Calu3 (cell line): ENCODE results near the gene HAUS7. TPM values are rescaled to one million over a fixed set of nuclear protein-coding genes. Genes with fewer than 3 reads are reported as not detected.

Experiments
- BruUV-seq: library from RNA; stranded (reverse); fragments of 400-500 nt; replicated peaks from 2 replicates; lab custom pipeline; 2021; lab: Mats Ljungman, UMichigan
- CTCF ChIA-PET: fragments of 300-600 bp; sonication (Branson Sonifier 250); formaldehyde crosslinking; loops from one replicate; lab custom pipeline; 2022; ENCODE audit warnings: antibody characterized with exemption; lab: Charles Lee
- DNase-seq: peaks from one replicate; pipeline ENCODE4 v3.0.0; 2022
- H3K27ac Mint-ChIP-seq: one replicate; pipeline ENCODE4 v1.8.0; 2022; ENCODE audit warnings: mixed read lengths; ENCODE audit not compliant: unreplicated experiment
- H3K27me3 Mint-ChIP-seq: one replicate; pipeline ENCODE4 v1.8.0; 2022; ENCODE audit warnings: mixed read lengths; ENCODE audit not compliant: unreplicated experiment
- H3K36me3 Mint-ChIP-seq: one replicate; pipeline ENCODE4 v1.8.0; 2022; ENCODE audit warnings: mild to moderate bottlenecking, moderate library complexity, mixed read lengths; ENCODE audit not compliant: insufficient read depth, unreplicated experiment
- H3K4me1 Mint-ChIP-seq: one replicate; pipeline ENCODE4 v1.8.0; 2022; ENCODE audit warnings: mild to moderate bottlenecking, low read depth, mixed read lengths; ENCODE audit not compliant: unreplicated experiment
- H3K4me3 Mint-ChIP-seq: one replicate; pipeline ENCODE4 v1.8.0; 2022; ENCODE audit warnings: mild to moderate bottlenecking, low read depth, moderate library complexity, mixed read lengths; ENCODE audit not compliant: unreplicated experiment
- H3K9me3 Mint-ChIP-seq: one replicate; pipeline ENCODE4 v1.8.0; 2022; ENCODE audit warnings: low read depth, mixed read lengths; ENCODE audit not compliant: unreplicated experiment
- intact Hi-C: fragments of 100-400 bp; cut with micrococcal nuclease; formaldehyde crosslinking; loops from one replicate; pipeline ENCODE4 v1.10.0; 2022; ENCODE audit not compliant: unreplicated experiment
- total RNA-seq: library from RNA; stranded (reverse); gene quantifications from 2 replicates; pipeline ENCODE4 v1.2.3, GENCODE V29; 2022
- TF ChIP-seq, protein P1 (sequence below): fragments of 200-600 bp; IDR thresholded peaks from one replicate; pipeline ENCODE4 v1.8.0; 2022; ENCODE audit warnings: antibody characterized with exemption; ENCODE audit not compliant: unreplicated experiment

HAUS7 gene
- total RNA-seq, 1 experiment from 2014 or later, result 38.6 TPM

DNA sequence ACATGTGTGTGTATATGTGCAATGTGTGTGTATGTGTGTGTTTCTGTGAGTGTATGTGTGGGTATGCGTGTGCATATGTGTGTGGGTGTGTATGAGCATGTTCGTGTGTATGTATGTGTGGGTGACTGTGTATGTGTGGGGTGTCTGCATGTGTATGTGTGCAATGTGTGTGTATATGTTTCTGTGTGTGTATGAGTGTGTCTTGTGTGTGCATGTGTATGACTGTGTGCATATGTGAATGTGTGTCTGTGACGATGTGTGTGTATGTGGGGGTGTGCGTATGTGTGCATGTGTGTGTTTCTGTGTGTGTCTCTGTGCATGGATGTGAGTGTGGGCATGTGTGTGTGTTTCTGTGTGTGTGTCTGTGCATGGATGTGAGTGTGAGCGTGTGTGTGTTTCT lies 42.9 kb upstream of the HAUS7 start:
- no peak overlapping the region for H3K27ac Mint-ChIP-seq
- peaks cover 28% of the 10 kb centered on the region for H3K27me3 Mint-ChIP-seq
- TF ChIP-seq, protein P1, sequence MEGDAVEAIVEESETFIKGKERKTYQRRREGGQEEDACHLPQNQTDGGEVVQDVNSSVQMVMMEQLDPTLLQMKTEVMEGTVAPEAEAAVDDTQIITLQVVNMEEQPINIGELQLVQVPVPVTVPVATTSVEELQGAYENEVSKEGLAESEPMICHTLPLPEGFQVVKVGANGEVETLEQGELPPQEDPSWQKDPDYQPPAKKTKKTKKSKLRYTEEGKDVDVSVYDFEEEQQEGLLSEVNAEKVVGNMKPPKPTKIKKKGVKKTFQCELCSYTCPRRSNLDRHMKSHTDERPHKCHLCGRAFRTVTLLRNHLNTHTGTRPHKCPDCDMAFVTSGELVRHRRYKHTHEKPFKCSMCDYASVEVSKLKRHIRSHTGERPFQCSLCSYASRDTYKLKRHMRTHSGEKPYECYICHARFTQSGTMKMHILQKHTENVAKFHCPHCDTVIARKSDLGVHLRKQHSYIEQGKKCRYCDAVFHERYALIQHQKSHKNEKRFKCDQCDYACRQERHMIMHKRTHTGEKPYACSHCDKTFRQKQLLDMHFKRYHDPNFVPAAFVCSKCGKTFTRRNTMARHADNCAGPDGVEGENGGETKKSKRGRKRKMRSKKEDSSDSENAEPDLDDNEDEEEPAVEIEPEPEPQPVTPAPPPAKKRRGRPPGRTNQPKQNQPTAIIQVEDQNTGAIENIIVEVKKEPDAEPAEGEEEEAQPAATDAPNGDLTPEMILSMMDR, result no peak
- H3K4me1 Mint-ChIP-seq, result no peaks in the 10 kb centered on the region
- DNase-seq, result no peak
- intact Hi-C loops, result no loop called here
- H3K9me3 Mint-ChIP-seq, result no peaks in the 10 kb centered on the region
- no peak overlapping the region for H3K4me3 Mint-ChIP-seq
- no TSS peak for BruUV-seq
- CTCF ChIA-PET, result no interaction called here
- H3K36me3 Mint-ChIP-seq, result no peaks in the 10 kb centered on the region

DNA sequence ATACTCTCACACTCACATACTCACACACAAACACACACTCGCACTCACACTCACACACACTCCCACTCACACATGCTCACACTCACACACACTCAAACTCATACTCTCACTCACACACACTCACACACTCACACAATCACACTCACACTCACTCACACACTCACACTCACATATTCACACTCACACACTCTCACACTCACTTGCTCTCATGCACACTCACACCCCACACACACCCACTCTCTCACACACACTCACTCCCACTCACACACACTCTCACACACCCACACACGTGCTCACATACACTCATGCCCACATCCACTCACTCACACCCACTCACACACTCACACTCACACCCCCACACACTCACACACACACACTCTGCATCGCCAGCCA lies 42.1 kb upstream of the HAUS7 start:
- TF ChIP-seq, protein P1, result no peak
- DNase-seq, result no peak
- peaks cover 2% of the 10 kb centered on the region for H3K36me3 Mint-ChIP-seq
- intact Hi-C loops, result no loop called here
- no peak overlapping the region for H3K27ac Mint-ChIP-seq
- BruUV-seq, result no TSS peak
- no peaks in the 10 kb centered on the region for H3K9me3 Mint-ChIP-seq
- H3K4me3 Mint-ChIP-seq, result no peak overlapping the region
- CTCF ChIA-PET, result no interaction called here
- peaks cover 35% of the 10 kb centered on the region for H3K27me3 Mint-ChIP-seq
- H3K4me1 Mint-ChIP-seq, result no peaks in the 10 kb centered on the region

DNA sequence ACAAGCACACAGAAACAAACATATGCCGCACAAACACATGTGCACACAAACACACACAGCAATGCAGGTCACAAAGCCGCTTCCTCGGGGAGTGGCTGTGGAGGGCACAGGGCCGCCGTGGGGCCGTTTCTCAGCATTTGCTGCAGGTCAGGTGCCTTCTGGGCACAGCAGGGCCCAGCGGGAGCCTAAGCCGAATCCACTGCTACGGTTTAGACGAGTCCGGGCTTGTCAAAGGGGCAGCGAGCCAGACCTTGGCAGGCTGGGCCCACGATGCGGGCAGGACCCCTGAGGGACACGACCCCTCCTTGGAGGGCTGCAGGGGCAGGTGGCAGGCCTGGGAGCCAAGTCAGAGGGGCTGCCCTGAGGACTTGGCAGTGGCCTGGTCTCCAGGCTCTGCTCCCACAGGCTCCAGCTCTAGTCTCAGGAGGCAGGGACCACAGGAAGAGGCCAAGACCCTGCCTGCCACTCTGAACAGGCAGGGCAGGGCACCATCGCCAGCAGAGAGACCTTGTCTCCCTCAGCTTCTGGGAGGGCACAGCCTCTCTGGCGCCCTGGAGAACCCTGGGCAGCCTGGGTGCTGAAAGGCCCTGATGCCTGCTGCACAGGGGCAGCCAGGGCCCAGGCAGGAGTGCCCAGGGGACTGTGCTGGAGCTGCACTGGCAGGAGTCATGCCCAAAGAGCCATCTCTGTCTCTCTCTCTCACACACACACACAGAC lies 41.6 kb upstream of the HAUS7 start:
- Mint-ChIP-seq H3K4me3 (no peak overlapping the region), H3K4me1 (no peaks in the 10 kb centered on the region), H3K27ac (no peak overlapping the region), H3K9me3 (no peaks in the 10 kb centered on the region), H3K36me3 (peaks cover 5% of the 10 kb centered on the region), H3K27me3 (peaks cover 41% of the 10 kb centered on the region)
- intact Hi-C loops, result no loop called here
- DNase-seq, result no peak
- TF ChIP-seq, protein P1, result no peak
- BruUV-seq, result no TSS peak
- CTCF ChIA-PET, result no interaction called here

DNA sequence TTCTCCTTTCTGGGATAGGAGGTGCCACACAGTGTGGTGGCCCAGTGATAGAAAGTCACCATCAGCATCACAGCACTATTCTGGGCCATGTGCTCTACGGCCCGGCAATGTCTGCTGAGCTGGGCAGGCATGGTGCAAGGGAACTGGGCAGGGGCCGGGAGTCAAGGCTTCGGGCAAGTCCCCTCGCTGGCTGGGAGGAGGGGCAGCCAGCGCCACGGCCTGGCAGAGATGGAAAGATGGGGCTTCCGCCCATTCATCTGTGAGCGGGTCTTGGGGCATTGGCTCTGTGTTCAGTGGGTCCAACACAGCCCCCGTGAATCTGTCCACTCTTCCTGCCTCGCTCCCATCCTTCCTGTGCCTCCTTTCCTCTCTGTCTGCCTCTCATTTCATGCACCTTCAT lies 40.0 kb upstream of the HAUS7 start:
- H3K9me3 Mint-ChIP-seq, result no peaks in the 10 kb centered on the region
- DNase-seq, result no peak
- BruUV-seq, result no TSS peak
- intact Hi-C loops, result no loop called here
- no peaks in the 10 kb centered on the region for H3K4me1 Mint-ChIP-seq
- peaks cover 5% of the 10 kb centered on the region for H3K36me3 Mint-ChIP-seq
- CTCF ChIA-PET, result no interaction called here
- H3K27ac Mint-ChIP-seq, result no peak overlapping the region
- H3K4me3 Mint-ChIP-seq, result no peak overlapping the region
- TF ChIP-seq, protein P1, result no peak
- peaks cover 35% of the 10 kb centered on the region for H3K27me3 Mint-ChIP-seq
